ENCODE measurements around the gene EME2.

DNA sequence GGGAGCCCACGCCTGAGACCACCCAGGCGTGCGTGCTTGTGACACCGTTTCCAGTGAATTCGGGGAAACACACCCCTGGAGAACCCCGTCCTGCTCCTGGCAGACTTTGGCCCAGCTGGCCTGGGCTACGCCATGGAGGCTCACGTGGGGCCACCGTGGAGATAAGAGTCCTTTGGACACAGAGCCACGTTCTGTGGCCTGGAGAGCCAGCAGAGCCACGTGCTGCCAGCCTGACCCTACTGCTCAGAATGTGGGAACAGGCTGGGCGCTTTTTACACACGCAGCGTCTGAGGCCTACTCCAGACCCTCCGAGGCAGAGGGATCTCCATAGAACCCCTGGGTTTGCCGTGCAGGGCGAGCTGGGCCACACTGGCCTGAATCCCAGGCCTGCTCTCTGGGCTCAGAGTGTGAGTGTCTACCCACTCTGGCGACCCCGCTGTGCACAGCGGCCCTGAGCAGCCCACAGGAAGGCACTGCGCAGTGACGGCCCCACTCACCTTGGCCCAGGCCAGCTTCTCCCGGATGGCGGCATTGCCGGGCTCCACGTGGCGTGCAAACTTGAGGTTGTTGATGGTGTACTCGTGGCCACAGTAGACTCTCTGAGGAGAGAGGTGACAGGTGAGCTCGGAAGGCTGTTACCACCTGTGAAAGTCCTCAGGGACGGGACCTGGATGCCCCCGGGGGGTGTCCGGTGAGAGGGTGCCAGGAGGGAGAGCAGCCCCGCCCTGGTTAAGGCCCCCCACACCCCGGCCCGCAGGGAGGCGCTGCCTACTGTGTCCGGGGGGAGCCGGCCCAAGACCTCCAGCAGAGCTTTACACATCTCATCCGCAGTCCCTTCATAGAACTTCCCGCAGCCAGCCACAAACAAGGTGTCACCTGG, 44.0 kb downstream of the EME2 start:
- TF ChIP-seq, protein P1, sequence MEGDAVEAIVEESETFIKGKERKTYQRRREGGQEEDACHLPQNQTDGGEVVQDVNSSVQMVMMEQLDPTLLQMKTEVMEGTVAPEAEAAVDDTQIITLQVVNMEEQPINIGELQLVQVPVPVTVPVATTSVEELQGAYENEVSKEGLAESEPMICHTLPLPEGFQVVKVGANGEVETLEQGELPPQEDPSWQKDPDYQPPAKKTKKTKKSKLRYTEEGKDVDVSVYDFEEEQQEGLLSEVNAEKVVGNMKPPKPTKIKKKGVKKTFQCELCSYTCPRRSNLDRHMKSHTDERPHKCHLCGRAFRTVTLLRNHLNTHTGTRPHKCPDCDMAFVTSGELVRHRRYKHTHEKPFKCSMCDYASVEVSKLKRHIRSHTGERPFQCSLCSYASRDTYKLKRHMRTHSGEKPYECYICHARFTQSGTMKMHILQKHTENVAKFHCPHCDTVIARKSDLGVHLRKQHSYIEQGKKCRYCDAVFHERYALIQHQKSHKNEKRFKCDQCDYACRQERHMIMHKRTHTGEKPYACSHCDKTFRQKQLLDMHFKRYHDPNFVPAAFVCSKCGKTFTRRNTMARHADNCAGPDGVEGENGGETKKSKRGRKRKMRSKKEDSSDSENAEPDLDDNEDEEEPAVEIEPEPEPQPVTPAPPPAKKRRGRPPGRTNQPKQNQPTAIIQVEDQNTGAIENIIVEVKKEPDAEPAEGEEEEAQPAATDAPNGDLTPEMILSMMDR (IDR thresholded peaks at IDR 0.05): no peak
- TF ChIP-seq POLR2A (IDR thresholded peaks at IDR 0.05): no peak
